HepG2 (cell line): ENCODE data around the gene ALAS2. TPM values are rescaled to one million over a fixed set of nuclear protein-coding genes. Genes with fewer than 3 reads are reported as not detected.

Experiments
- ATAC-seq: fragments of 200-7000 bp; cut with Tn5 transposase; 3 replicates; pipeline ENCODE4 v1.9.1; 2020; ENCODE audit warnings: mild to moderate bottlenecking, moderate library complexity
- BruUV-seq: library from RNA; stranded (reverse); fragments of 400-500 nt; replicated peaks from 2 replicates; lab custom pipeline; 2021; lab: Mats Ljungman, UMichigan
- CTCF ChIA-PET: fragments of 300-600 bp; formaldehyde crosslinking; extraction: SDS; loops from one replicate; lab custom pipeline; 2021; ENCODE audit warnings: low total read pairs, inconsistent platforms, low intra/inter-chr PET ratio; lab: Yijun Ruan, JAX
- POLR2A ChIA-PET: fragments of 350-600 bp; sonication (Branson Sonifier 250); formaldehyde crosslinking; loops from one replicate; lab custom pipeline; 2020; ENCODE audit warnings: antibody characterized with exemption, inconsistent platforms; lab: Yijun Ruan, JAX
- DNase-seq: peaks from one replicate; pipeline ENCODE4 v3.0.0-alpha.2; 2015; ENCODE audit warnings: low spot score
- FAIRE-seq: peaks from 3 replicates; lab custom pipeline; 2011; peaks lifted over from hg19 to GRCh38; lab: Jason Lieb, UNC
- H2AFZ ChIP-seq: one replicate; pipeline ENCODE4 v1.6.1; 2011; ENCODE audit warnings: low read length, inconsistent platforms
- H3K27ac ChIP-seq: fragments of 300-600 bp; 3 replicates; pipeline ENCODE4 v1.8.0; 2011; ENCODE audit warnings: mixed run types, mild to moderate bottlenecking, mixed read lengths, low read length, inconsistent platforms; ENCODE audit not compliant: insufficient read depth; ENCODE audit errors: extremely low read length
- H3K27me3 ChIP-seq, 2 experiments: fragments of 200-600 bp in 1 of 2; 2 replicates in 1 of 2; 3 replicates in 1 of 2; pipeline versions ENCODE4 v1.6.0 to v1.8.0; 2011; ENCODE audit warnings: low read length in 2 of 2, mild to moderate bottlenecking in 2 of 2, moderate library complexity in 2 of 2, inconsistent platforms in 1 of 2; ENCODE audit not compliant: insufficient read depth in 2 of 2, control insufficient read depth in 1 of 2
- H3K36me3 ChIP-seq, 2 experiments: fragments of 200-600 bp in 1 of 2; replicated peaks in 1 of 2; 2 replicates in 1 of 2; 3 replicates in 1 of 2; pipeline versions ENCODE4 v1.5.1 to v1.8.0; 2011; ENCODE audit warnings: low read length in 2 of 2, inconsistent platforms in 1 of 2; ENCODE audit not compliant: insufficient read depth in 2 of 2, control insufficient read depth in 1 of 2
- H3K4me1 ChIP-seq: 2 replicates; pipeline ENCODE4 v1.5.1; 2012; ENCODE audit warnings: low read length, inconsistent platforms; ENCODE audit not compliant: insufficient read depth
- H3K4me2 ChIP-seq: 2 replicates; pipeline ENCODE4 v1.6.0; 2011; ENCODE audit warnings: low read depth, low read length, inconsistent platforms
- H3K4me3 ChIP-seq, 3 experiments: fragments of 200-600 bp in 1 of 3; sonication (generic), shearing (Covaris generic) in 1 of 3; replicated peaks in 1 of 3; 2 replicates each; pipeline ENCODE4 v1.5.1; 2011 to 2016; ENCODE audit warnings: low read length in 3 of 3, inconsistent platforms in 2 of 3, low read depth in 2 of 3, mild to moderate bottlenecking in 2 of 3, control low read depth in 1 of 3, mixed read lengths in 1 of 3; ENCODE audit not compliant: insufficient read depth in 1 of 3
- H3K79me2 ChIP-seq: one replicate; pipeline ENCODE4 v1.6.1; 2011; ENCODE audit warnings: low read length, inconsistent platforms; ENCODE audit not compliant: insufficient read depth
- H3K9ac ChIP-seq: 2 replicates; pipeline ENCODE4 v1.6.0; 2011; ENCODE audit warnings: mild to moderate bottlenecking, low read depth, low read length, inconsistent platforms; ENCODE audit not compliant: insufficient read depth
- H3K9me3 ChIP-seq: 2 replicates; pipeline ENCODE4 v1.5.1; 2012; ENCODE audit warnings: mild to moderate bottlenecking, low read length
- H4K20me1 ChIP-seq: 2 replicates; pipeline ENCODE4 v1.6.0; 2011; ENCODE audit warnings: inconsistent platforms, mild to moderate bottlenecking, low read length, moderate library complexity; ENCODE audit not compliant: insufficient read depth
- AGO2 ChIP-seq: fragments of 200-400 bp; formaldehyde crosslinking; optimal IDR thresholded peaks from 2 replicates; pipeline ENCODE3; 2017; ENCODE audit warnings: mild to moderate bottlenecking, low read depth, low read length, moderate library complexity
- BCL6 ChIP-seq: IDR thresholded peaks from 2 replicates; pipeline ENCODE4 v1.6.1; 2016; ENCODE audit warnings: missing genetic modification reagents, missing compliant biosample characterization
- DNMT3B ChIP-seq: conservative IDR thresholded peaks from 2 replicates; pipeline ENCODE4 v1.6.1; 2016; ENCODE audit warnings: missing biosample characterization, control low read depth
- PAWR ChIP-seq: sonication (generic); formaldehyde crosslinking; IDR thresholded peaks from 2 replicates; pipeline ENCODE4 v1.4.0; 2020; ENCODE audit warnings: missing genetic modification reagents, mild to moderate bottlenecking, borderline replicate concordance
- PHF20 ChIP-seq: sonication (generic); formaldehyde crosslinking; IDR thresholded peaks from 2 replicates; pipeline ENCODE4 v1.5.0; 2020; ENCODE audit warnings: mild to moderate bottlenecking, missing genetic modification reagents
- PRDM10 ChIP-seq: sonication (generic); formaldehyde crosslinking; IDR thresholded peaks from 2 replicates; pipeline ENCODE4 v1.4.0; 2020; ENCODE audit warnings: low read depth, missing genetic modification reagents
- RAD21 ChIP-seq: fragments of 450-650 bp; formaldehyde crosslinking; IDR thresholded peaks from 2 replicates; pipeline ENCODE4 v1.5.0; 2020; ENCODE audit warnings: mild to moderate bottlenecking
- TP53 ChIP-seq: sonication (generic); formaldehyde crosslinking; conservative IDR thresholded peaks from 2 replicates; pipeline ENCODE4 v1.4.0; 2020; ENCODE audit warnings: missing genetic modification reagents
- ZNF251 ChIP-seq: sonication (generic); formaldehyde crosslinking; IDR thresholded peaks from 2 replicates; pipeline ENCODE4 v1.9.0; 2021; ENCODE audit warnings: mild to moderate bottlenecking, missing genetic modification reagents
- ZNF33A ChIP-seq: sonication (generic); formaldehyde crosslinking; IDR thresholded peaks from 2 replicates; pipeline ENCODE4 v1.5.1; 2020; ENCODE audit warnings: missing genetic modification reagents, mild to moderate bottlenecking, moderate library complexity, borderline replicate concordance
- ZNF589 ChIP-seq: sonication (generic); formaldehyde crosslinking; conservative IDR thresholded peaks from 2 replicates; pipeline ENCODE4 v1.8.0; 2022; ENCODE audit warnings: mild to moderate bottlenecking, moderate library complexity, missing genetic modification reagents
- ZNF616 ChIP-seq: sonication (generic); formaldehyde crosslinking; IDR thresholded peaks from 2 replicates; pipeline ENCODE4 v1.5.0; 2020; ENCODE audit warnings: low read depth, mild to moderate bottlenecking, missing genetic modification reagents
- ZNF704 ChIP-seq: sonication (generic); formaldehyde crosslinking; IDR thresholded peaks from 2 replicates; pipeline ENCODE4 v1.8.1; 2023; ENCODE audit warnings: mild to moderate bottlenecking, inconsistent platforms, moderate library complexity, missing genetic modification reagents, borderline replicate concordance
- ZNF747 ChIP-seq: sonication (generic); formaldehyde crosslinking; IDR thresholded peaks from 2 replicates; pipeline ENCODE4 v1.8.1; 2023; ENCODE audit warnings: missing genetic modification reagents, mild to moderate bottlenecking, borderline replicate concordance
- ZNF891 ChIP-seq: sonication (generic); formaldehyde crosslinking; IDR thresholded peaks from 2 replicates; pipeline ENCODE4 v1.5.0; 2020; ENCODE audit warnings: mild to moderate bottlenecking, missing genetic modification reagents
- WGBS: methylation state at CpG from one replicate; pipeline ENCODE4 v1.1.6; 2017; ENCODE audit warnings: low lambda C conversion rate; 5-methylcytosine and 5-hydroxymethylcytosine counted together
- in situ Hi-C: cut with HindIII; loops from 2 replicates; pipeline ENCODE4 v1.10.0; 2017; ENCODE audit warnings: low pct_unique_long_range_greater_than_20kb; ENCODE audit not compliant: extremely low pct_ligation_motif_present
- intact Hi-C: fragments of 100-400 bp; cut with micrococcal nuclease; formaldehyde crosslinking; loops from one replicate; pipeline ENCODE4 v1.10.0; 2022; ENCODE audit not compliant: unreplicated experiment
- polyA plus RNA-seq, 8 experiments: library from polyadenylated mRNA; depleted of rRNA in 3 of 8; stranded (reverse) in 7 of 8; unstranded in 1 of 8; fragments of >200 nt; fragmentation: Illumina TruSeq in 4 of 8; extraction: Trizol in 4 of 8; gene quantifications; 2 replicates each; pipeline versions ENCODE4 v1.2.1 to v1.2.3, GENCODE V29; 2011 to 2016; ENCODE audit warnings: low read depth in 4 of 8, missing spikeins in 1 of 8, mixed read lengths in 1 of 8; ENCODE audit not compliant: insufficient read depth in 1 of 8
- total RNA-seq, 5 experiments: library from RNA; depleted of rRNA; stranded (reverse); fragments of >200 nt; fragmentation: Illumina TruSeq; extraction: Trizol; gene quantifications; 2 replicates each; pipeline ENCODE4 v1.2.3, GENCODE V29; 2016; ENCODE audit warnings: low read depth in 1 of 5
- TF ChIP-seq, protein P1 (sequence below): sonication (generic); formaldehyde crosslinking; IDR thresholded peaks from 2 replicates; pipeline ENCODE4 v1.5.0; 2020; ENCODE audit warnings: mild to moderate bottlenecking, low read depth, missing genetic modification reagents, borderline replicate concordance
- TF ChIP-seq, protein P2 (sequence below): sonication (generic); formaldehyde crosslinking; IDR thresholded peaks from 2 replicates; pipeline ENCODE4 v1.9.0; 2021; ENCODE audit warnings: missing genetic modification reagents, borderline replicate concordance

The ALAS2 gene
- total and polyA plus RNA-seq, 2 of the 13 experiments (the other 11 are each of a cell fraction or from before 2014, with no cell fraction given) = not detected

GRCh38 chrX:55074851-55075467, 44.2 kb upstream of the ALAS2 start, which contains the start of gene PAGE2B:
PAGE2B (plus strand) TSS chrX:55075030; CDS start chrX:55076042, 1,012 bp downstream.
- in situ Hi-C loops = no loop called here
- WGBS = 73% methylated on average over 31 of the region's 36 CpGs
- TF ChIP-seq BCL6 (no peak), ZNF704 (no peak), ZNF616 (CRISPR knock-in tag) (no peak), ZNF891 (no peak), ZNF747 (CRISPR knock-in tag) (no peak), PRDM10 (no peak), AGO2 (no peak), PAWR (CRISPR knock-in tag) (no peak), ZNF33A (CRISPR knock-in tag) (no peak), ZNF589 (CRISPR knock-in tag) (no peak), PHF20 (CRISPR knock-in tag) (no peak), RAD21 (CRISPR knock-in tag) (no peak), DNMT3B (CRISPR knock-in tag) (no peak), TP53 (no peak), ZNF251 (CRISPR knock-in tag) (no peak)
- TF ChIP-seq, protein P1, sequence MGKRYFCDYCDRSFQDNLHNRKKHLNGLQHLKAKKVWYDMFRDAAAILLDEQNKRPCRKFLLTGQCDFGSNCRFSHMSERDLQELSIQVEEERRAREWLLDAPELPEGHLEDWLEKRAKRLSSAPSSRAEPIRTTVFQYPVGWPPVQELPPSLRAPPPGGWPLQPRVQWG (CRISPR knock-in tag) = no peak
- TF ChIP-seq, protein P2, sequence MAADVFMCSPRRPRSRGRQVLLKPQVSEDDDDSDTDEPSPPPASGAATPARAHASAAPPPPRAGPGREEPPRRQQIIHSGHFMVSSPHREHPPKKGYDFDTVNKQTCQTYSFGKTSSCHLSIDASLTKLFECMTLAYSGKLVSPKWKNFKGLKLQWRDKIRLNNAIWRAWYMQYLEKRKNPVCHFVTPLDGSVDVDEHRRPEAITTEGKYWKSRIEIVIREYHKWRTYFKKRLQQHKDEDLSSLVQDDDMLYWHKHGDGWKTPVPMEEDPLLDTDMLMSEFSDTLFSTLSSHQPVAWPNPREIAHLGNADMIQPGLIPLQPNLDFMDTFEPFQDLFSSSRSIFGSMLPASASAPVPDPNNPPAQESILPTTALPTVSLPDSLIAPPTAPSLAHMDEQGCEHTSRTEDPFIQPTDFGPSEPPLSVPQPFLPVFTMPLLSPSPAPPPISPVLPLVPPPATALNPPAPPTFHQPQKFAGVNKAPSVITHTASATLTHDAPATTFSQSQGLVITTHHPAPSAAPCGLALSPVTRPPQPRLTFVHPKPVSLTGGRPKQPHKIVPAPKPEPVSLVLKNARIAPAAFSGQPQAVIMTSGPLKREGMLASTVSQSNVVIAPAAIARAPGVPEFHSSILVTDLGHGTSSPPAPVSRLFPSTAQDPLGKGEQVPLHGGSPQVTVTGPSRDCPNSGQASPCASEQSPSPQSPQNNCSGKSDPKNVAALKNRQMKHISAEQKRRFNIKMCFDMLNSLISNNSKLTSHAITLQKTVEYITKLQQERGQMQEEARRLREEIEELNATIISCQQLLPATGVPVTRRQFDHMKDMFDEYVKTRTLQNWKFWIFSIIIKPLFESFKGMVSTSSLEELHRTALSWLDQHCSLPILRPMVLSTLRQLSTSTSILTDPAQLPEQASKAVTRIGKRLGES (CRISPR knock-in tag) = no peak

More at GRCh38 chrX:55074851-55075467, 44.2 kb upstream of the ALAS2 start, which contains the start of gene PAGE2B:
- no peaks in the 10 kb centered on the region for H3K9me3 ChIP-seq
- DNase-seq = no peak
- no peak within 1 kb of the TSS for H3K9ac ChIP-seq
- no peaks in the 10 kb centered on the region for H3K27me3 ChIP-seq
- H3K4me3 ChIP-seq = no peak within 1 kb of the TSS
- ChIA-PET POLR2A (no interaction called here), CTCF (no interaction called here)
- BruUV-seq = no TSS peak
- no peaks in the 10 kb centered on the region for H3K79me2 ChIP-seq
- H3K4me1 ChIP-seq = no peaks in the 10 kb centered on the region
- intact Hi-C loops = no loop called here
- no peak within 1 kb of the TSS for H2AFZ ChIP-seq
- H4K20me1 ChIP-seq = no peaks in the 10 kb centered on the region
- ATAC-seq = no peak
- H3K4me2 ChIP-seq = no peak within 1 kb of the TSS
- FAIRE-seq = no peak
- no peak within 1 kb of the TSS for H3K27ac ChIP-seq
- no peaks in the 10 kb centered on the region for H3K36me3 ChIP-seq
